Stimulated activated CD8-positive, alpha-beta memory T cell treated with anti-CD3 and anti-CD28 coated beads, Interleukin-7, amount 100 ng/mL, for 24 hours (primary cell): ENCODE data around the gene CACNG3.

Experiments used
- DNase-seq: peaks from one replicate; pipeline ENCODE4 v3.0.0-alpha.2; 2020; ENCODE audit warnings: low read depth

CACNG3 gene

DNA sequence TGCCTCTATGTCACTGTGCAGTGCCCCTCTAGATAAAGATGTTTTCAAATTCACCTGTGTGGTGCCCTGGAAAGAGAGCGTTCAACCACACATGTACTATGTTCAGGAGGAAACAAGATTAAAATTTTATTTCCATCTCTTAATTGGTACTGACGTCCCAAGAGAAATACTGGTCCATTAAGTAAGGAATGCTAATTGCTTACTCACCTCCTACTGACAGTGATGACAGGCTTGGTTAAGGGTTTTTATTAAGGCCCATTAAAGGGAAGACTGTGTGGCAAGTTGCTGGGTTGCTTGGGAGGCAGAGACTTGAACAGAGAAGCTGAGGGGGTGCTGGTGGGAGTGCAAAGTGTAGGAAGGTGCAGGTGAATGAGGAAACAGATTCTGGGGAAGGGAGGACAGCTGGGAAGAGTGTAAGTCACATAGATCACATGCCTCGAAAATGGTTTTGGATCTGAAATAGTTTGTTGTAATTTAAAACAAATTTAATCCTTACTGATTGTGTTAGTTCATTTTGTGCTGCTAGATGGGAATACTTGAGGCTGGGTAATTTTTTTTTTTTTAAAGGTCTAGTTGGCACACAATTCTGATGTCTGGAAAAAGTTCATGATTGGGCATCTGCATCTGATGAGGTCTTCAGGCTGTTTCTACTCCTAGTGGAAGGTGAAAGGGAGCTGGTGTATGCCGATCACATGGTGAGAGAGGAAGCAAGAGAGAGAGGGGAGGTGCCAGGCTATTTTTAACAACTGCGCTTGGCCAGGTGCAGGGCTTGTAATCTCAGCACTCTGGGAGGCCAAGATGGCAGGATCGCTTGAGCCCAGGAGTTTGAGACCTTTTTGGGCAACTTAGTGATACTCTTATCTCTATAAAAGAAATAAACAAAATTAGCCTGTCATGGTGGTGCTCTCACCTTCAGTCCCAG is 140.5 kb downstream of the CACNG3 start:
- DNase-seq: no peak

DNA sequence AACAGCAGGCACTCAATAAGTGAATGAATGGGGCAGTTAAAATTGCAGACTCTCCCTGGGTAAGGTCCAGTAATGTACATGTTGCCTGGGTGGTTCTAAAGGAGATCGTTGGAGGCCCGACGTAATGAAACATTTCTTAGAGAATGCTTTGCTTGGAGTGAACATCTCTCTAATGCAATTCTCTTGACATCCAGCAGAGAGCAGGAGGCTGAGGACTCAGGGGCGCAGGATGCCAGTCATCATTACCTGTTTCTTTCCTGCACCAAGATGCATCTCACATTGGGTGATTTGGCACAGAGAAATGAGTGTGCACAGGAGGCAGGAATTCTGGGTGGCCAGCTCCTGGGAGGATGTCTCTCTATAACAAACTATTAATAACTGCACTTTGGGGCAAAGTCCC is 152.9 kb downstream of the CACNG3 start:
- DNase-seq: no peak
